ENCODE results near the gene SEC16A. TPM values are rescaled to one million over a fixed set of nuclear protein-coding genes. Genes with fewer than 3 reads are reported as not detected.

SEC16A gene
- total RNA-seq, 2 donors from 2014 or later, result 59.0 to 72.8 TPM

DNA sequence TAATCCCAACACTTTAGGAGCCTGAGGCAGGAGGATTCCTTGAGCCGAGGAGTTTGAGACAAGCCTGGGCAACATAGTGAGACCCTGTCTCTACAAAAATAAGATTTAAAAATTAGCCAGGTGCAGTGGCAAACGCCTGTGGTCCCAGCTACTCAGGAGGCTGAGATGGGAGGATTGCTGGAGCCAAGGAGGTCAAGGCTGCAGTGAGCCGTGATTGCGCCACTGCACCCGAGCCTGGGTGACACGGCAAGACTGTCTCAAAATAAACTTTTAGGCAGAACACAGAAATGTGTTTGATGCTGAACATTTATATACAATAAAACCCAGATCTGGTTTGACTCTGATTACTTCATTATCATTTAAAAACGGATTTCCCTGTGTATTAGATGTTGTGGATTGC, 77.4 kb downstream of the SEC16A start:
- Histone ChIP-seq H3K27ac (no peak overlapping the region), H3K36me3 (peaks cover 15% of the 10 kb centered on the region), H3K4me3 (no peak overlapping the region), H3K4me1 (ENCODE audit: control insufficient read depth in 1 of 2, low read depth in 2 of 2) (peaks cover 6 to 17% of the 10 kb centered on the region in 2 donors), H3K9me3 (no peaks in the 10 kb centered on the region), H3K27me3 (replicated peaks; ENCODE audit: insufficient read depth) (no peaks in the 10 kb centered on the region)
- TF ChIP-seq CTCF (IDR thresholded peaks at IDR 0.05), result no peak
- DNase-seq (ENCODE audit: low spot score) (no peak), ATAC-seq (ENCODE audit: insufficient number of reproducible peaks, low FRiP score, low read depth) (no peak)

- no peak overlapping the region for H3K27ac ChIP-seq
- peaks cover 6 to 20% of the 10 kb centered on the region in 2 donors for H3K4me1 ChIP-seq (ENCODE audit: control insufficient read depth in 1 of 2, low read depth in 2 of 2)
- no peaks in the 10 kb centered on the region for H3K9me3 ChIP-seq
- H3K27me3 ChIP-seq (replicated peaks; ENCODE audit: insufficient read depth), result no peaks in the 10 kb centered on the region
- no peak for DNase-seq (ENCODE audit: low spot score)
- TF ChIP-seq CTCF (IDR thresholded peaks at IDR 0.05), result no peak
- no peak overlapping the region for H3K4me3 ChIP-seq
- ATAC-seq (ENCODE audit: insufficient number of reproducible peaks, low FRiP score, low read depth), result no peak
- peaks cover 15% of the 10 kb centered on the region for H3K36me3 ChIP-seq
Observed at GRCh38 chr9:136404801-136405136, 78.1 kb downstream of the SEC16A start.

DNA sequence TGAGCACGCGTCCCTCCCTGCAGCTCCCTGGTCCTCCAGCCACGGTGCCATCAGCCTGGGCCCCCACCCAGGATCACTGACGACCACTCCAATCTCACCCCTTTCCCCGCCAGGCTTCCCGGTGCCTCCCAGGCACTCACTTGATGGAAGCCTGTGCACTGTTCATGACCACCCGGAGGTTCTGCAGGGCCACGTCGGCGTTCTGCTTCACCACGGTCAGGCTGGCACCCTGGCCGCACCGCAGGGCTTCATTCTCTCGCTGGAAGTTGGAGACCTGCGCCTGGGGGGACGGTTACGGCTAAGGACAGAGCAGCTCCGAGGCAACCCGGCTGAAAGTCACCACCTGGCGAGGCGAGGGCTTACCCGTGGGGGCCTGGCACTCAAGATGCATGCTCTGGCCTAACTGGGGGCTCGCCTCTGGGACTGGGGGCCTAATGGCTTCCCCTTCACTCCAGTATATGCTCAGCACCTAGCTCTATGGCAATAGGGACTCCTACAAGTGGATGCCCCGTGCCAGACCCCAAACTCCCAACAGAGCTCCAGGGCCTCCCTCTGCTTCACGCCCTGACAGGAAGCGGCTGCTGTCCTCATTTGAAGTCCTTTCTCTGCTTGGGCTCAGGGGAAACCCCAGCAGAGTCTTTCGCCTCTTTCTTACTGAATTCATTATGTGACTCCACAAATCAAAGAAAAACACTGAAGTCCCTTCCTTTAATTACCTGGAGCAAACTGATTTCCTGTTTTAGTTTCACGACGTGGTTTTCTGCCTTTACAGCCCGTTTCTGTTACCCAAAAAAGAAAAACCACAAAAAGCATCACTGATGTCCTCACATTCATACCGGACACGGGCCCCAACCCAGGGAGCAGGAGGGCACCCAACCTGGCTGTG, 78.7 kb downstream of the SEC16A start:
- H3K4me3 ChIP-seq, result no peak overlapping the region
- peaks cover 9 to 19% of the 10 kb centered on the region in 2 donors for H3K4me1 ChIP-seq (ENCODE audit: control insufficient read depth in 1 of 2, low read depth in 2 of 2)
- H3K36me3 ChIP-seq, result peaks cover 15% of the 10 kb centered on the region
- no peak for TF ChIP-seq CTCF (IDR thresholded peaks at IDR 0.05)
- no peaks in the 10 kb centered on the region for H3K27me3 ChIP-seq (replicated peaks; ENCODE audit: insufficient read depth)
- no peaks in the 10 kb centered on the region for H3K9me3 ChIP-seq
- ATAC-seq (ENCODE audit: insufficient number of reproducible peaks, low FRiP score, low read depth) (no peak), DNase-seq (ENCODE audit: low spot score) (no peak)
- no peak overlapping the region for H3K27ac ChIP-seq

GRCh38 chr9:136403538-136403914, 79.3 kb downstream of the SEC16A start:
- Histone ChIP-seq H3K27me3 (replicated peaks; ENCODE audit: insufficient read depth) (no peaks in the 10 kb centered on the region), H3K4me1 (ENCODE audit: control insufficient read depth in 1 of 2, low read depth in 2 of 2) (peaks cover 11 to 20% of the 10 kb centered on the region in 2 donors), H3K36me3 (peaks cover 15% of the 10 kb centered on the region), H3K27ac (no peak overlapping the region), H3K4me3 (no peak overlapping the region), H3K9me3 (no peaks in the 10 kb centered on the region)
- DNase-seq (ENCODE audit: low spot score) (no peak), ATAC-seq (ENCODE audit: insufficient number of reproducible peaks, low FRiP score, low read depth) (no peak)
- no peak for TF ChIP-seq CTCF (IDR thresholded peaks at IDR 0.05)

GRCh38 chr9:136402067-136402466, 80.8 kb downstream of the SEC16A start:
- no peak for ATAC-seq (ENCODE audit: insufficient number of reproducible peaks, low FRiP score, low read depth)
- peaks cover 16% of the 10 kb centered on the region for H3K36me3 ChIP-seq

More at GRCh38 chr9:136402067-136402466, 80.8 kb downstream of the SEC16A start:
- peaks cover 13 to 22% of the 10 kb centered on the region in 2 donors for H3K4me1 ChIP-seq (ENCODE audit: control insufficient read depth in 1 of 2, low read depth in 2 of 2)
- no peak for DNase-seq (ENCODE audit: low spot score)
- no peak overlapping the region for H3K27ac ChIP-seq
- TF ChIP-seq CTCF (IDR thresholded peaks at IDR 0.05), result no peak
- no peaks in the 10 kb centered on the region for H3K27me3 ChIP-seq (replicated peaks; ENCODE audit: insufficient read depth)
- H3K9me3 ChIP-seq, result no peaks in the 10 kb centered on the region
- no peak overlapping the region for H3K4me3 ChIP-seq

All from thoracic aorta (tissue), 2 donors.